Peyer's patch (tissue), 4 donors: ENCODE data around the gene VRK3. TPM values are rescaled to one million over a fixed set of nuclear protein-coding genes. Genes with fewer than 3 reads are reported as not detected.

Experiments used
- DNase-seq, 3 donors: peaks; one replicate each; pipeline ENCODE4 v3.0.0-alpha.2; 2017 to 2019
- H3K27ac ChIP-seq, 4 donors: fragments of 200-600 bp; sonication (generic); one replicate each; pipeline ENCODE4 v1.5.1; 2016 to 2019
- H3K27me3 ChIP-seq, 2 donors: fragments of 200-600 bp; sonication (generic); one replicate each; pipeline ENCODE4 v1.5.1; 2019
- H3K36me3 ChIP-seq, 3 donors: fragments of 200-600 bp; sonication (generic); one replicate each; pipeline ENCODE4 v1.5.1; 2016 to 2019
- H3K4me1 ChIP-seq, 4 donors: fragments of 200-600 bp; sonication (generic); one replicate each; pipeline ENCODE4 v1.5.1; 2016 to 2019
- H3K4me3 ChIP-seq, 4 donors: fragments of 200-600 bp; sonication (generic); 1 replicate in 3 of 4; 2 replicates in 1 of 4; pipeline ENCODE4 v1.5.1; 2016 to 2019; ENCODE audit warnings: mild to moderate bottlenecking in 1 of 4
- H3K9me3 ChIP-seq, 4 donors: fragments of 200-600 bp; sonication (generic); one replicate each; pipeline ENCODE4 v1.5.1; 2016 to 2019; ENCODE audit warnings: mild to moderate bottlenecking in 1 of 4
- CTCF ChIP-seq, 6 experiments: fragments of 450-650 bp in 4 of 6; fragments of 200-600 bp in 2 of 6; sonication (generic) in 1 of 6; IDR thresholded peaks; one replicate each; pipeline ENCODE4 v1.5.1; 2017 to 2019; ENCODE audit warnings: antibody characterized with exemption in 6 of 6, mild to moderate bottlenecking in 3 of 6, moderate library complexity in 1 of 6
- POLR2A ChIP-seq, 2 donors: fragments of 450-650 bp; IDR thresholded peaks; one replicate each; pipeline ENCODE4 v1.5.1; 2017; ENCODE audit warnings: antibody characterized with exemption in 2 of 2, mild to moderate bottlenecking in 2 of 2, moderate library complexity in 2 of 2
- total RNA-seq, 4 donors: library from RNA; depleted of rRNA; stranded (reverse); fragments of >200 nt; gene quantifications; one replicate each; pipeline ENCODE4 v1.1.0, GENCODE V29; 2016

The VRK3 gene
- total RNA-seq, 4 donors from 2014 or later: 76.7 to 98.1 (median 83.9) TPM

- peaks cover 0 to 7% (median 0%) of the 10 kb centered on the region in 4 donors for H3K4me1 ChIP-seq
Measured at GRCh38 chr19:50047671-50048070, 22.5 kb upstream of the VRK3 start.

GRCh38 chr19:50046649-50047503 is 21.7 kb upstream of the VRK3 start:
- Histone ChIP-seq H3K27ac (no peak overlapping the region), H3K4me3 (no peak overlapping the region), H3K9me3 (peaks cover 0 to 34% (median 16%) of the 10 kb centered on the region in 4 donors), H3K4me1 (peaks cover 0 to 7% (median 0%) of the 10 kb centered on the region in 4 donors), H3K36me3 (peaks cover 0 to 58% (median 13%) of the 10 kb centered on the region in 3 donors), H3K27me3 (no peaks in the 10 kb centered on the region)
- peak in 2 of 3 donors; percentile 49 to 69 for DNase-seq
- TF ChIP-seq CTCF (IDR thresholded peaks at IDR 0.05) (peak; percentile 19 to 64 (median 53)), POLR2A (IDR thresholded peaks at IDR 0.05) (no peak)

More at GRCh38 chr19:50047671-50048070, 22.5 kb upstream of the VRK3 start:
- Histone ChIP-seq H3K36me3 (peaks cover 0 to 50% (median 13%) of the 10 kb centered on the region in 3 donors), H3K4me3 (no peak overlapping the region), H3K9me3 (peaks cover 0 to 34% (median 16%) of the 10 kb centered on the region in 4 donors), H3K27me3 (no peaks in the 10 kb centered on the region), H3K27ac (no peak overlapping the region)
- TF ChIP-seq CTCF (IDR thresholded peaks at IDR 0.05): no peak
- no peak for TF ChIP-seq POLR2A (IDR thresholded peaks at IDR 0.05)
- no peak for DNase-seq

- no peak for TF ChIP-seq POLR2A (IDR thresholded peaks at IDR 0.05)
- no peak for TF ChIP-seq CTCF (IDR thresholded peaks at IDR 0.05)
- peaks cover 0 to 78% (median 13%) of the 10 kb centered on the region in 3 donors for H3K36me3 ChIP-seq
- no peak overlapping the region for H3K4me3 ChIP-seq
- H3K27ac ChIP-seq: no peak overlapping the region
- H3K27me3 ChIP-seq: no peaks in the 10 kb centered on the region
- no peak for DNase-seq
- H3K9me3 ChIP-seq: peaks cover 0 to 32% (median 13%) of the 10 kb centered on the region in 4 donors
- H3K4me1 ChIP-seq: no peaks in the 10 kb centered on the region
Measured at GRCh38 chr19:50044922-50045321, 19.8 kb upstream of the VRK3 start.

- DNase-seq: no peak
- Histone ChIP-seq H3K36me3 (peaks cover 0 to 86% (median 13%) of the 10 kb centered on the region in 3 donors), H3K9me3 (peaks cover 0 to 32% (median 13%) of the 10 kb centered on the region in 4 donors), H3K27ac (no peak overlapping the region), H3K4me3 (no peak overlapping the region), H3K4me1 (no peaks in the 10 kb centered on the region), H3K27me3 (no peaks in the 10 kb centered on the region)
- TF ChIP-seq CTCF (IDR thresholded peaks at IDR 0.05): no peak
- TF ChIP-seq POLR2A (IDR thresholded peaks at IDR 0.05): no peak
Measured at GRCh38 chr19:50043967-50044366, 18.8 kb upstream of the VRK3 start.

- DNase-seq: no peak
- peaks cover 0 to 87% (median 13%) of the 10 kb centered on the region in 3 donors for H3K36me3 ChIP-seq
Measured at GRCh38 chr19:50042363-50043024, 17.3 kb upstream of the VRK3 start.

More at GRCh38 chr19:50042363-50043024, 17.3 kb upstream of the VRK3 start:
- TF ChIP-seq POLR2A (IDR thresholded peaks at IDR 0.05): no peak
- TF ChIP-seq CTCF (IDR thresholded peaks at IDR 0.05): no peak
- Histone ChIP-seq H3K4me3 (no peak overlapping the region), H3K4me1 (no peaks in the 10 kb centered on the region), H3K27ac (no peak overlapping the region), H3K9me3 (peaks cover 0 to 32% (median 13%) of the 10 kb centered on the region in 4 donors), H3K27me3 (no peaks in the 10 kb centered on the region)
